OCI-LY7 (cell line): ENCODE data around the gene TRAPPC6A. TPM values are rescaled to one million over a fixed set of nuclear protein-coding genes. Genes with fewer than 3 reads are reported as not detected.

ENCODE experiments used
- BruUV-seq: library from RNA; stranded (reverse); fragments of 400-500 nt; replicated peaks from 2 replicates; lab custom pipeline; 2021; lab: Mats Ljungman, UMichigan
- CTCF ChIA-PET: fragments of 300-600 bp; sonication (Branson Sonifier 250); formaldehyde crosslinking; loops from one replicate; lab custom pipeline; 2022; ENCODE audit warnings: antibody characterized with exemption; ENCODE audit not compliant: unreplicated experiment; lab: Charles Lee
- POLR2A ChIA-PET: fragments of 300-600 bp; sonication (Branson Sonifier 250); formaldehyde crosslinking; loops from one replicate; lab custom pipeline; 2022; ENCODE audit warnings: antibody characterized with exemption; lab: Charles Lee
- DNase-seq: peaks from one replicate; pipeline ENCODE4 v3.0.0-alpha.2; 2015; ENCODE audit warnings: low spot score
- H2AFZ ChIP-seq: fragments of 200-600 bp; sonication (generic), shearing (Covaris generic); 2 replicates; pipeline ENCODE4 v1.6.1; 2014; ENCODE audit warnings: mild to moderate bottlenecking, antibody characterized with exemption, low read length, moderate library complexity
- H3K27ac ChIP-seq: fragments of 200-600 bp; sonication (generic); 2 replicates; pipeline ENCODE4 v1.5.1; 2014; ENCODE audit warnings: mixed run types, low read depth, mild to moderate bottlenecking, moderate library complexity, low read length, inconsistent platforms; ENCODE audit not compliant: poor library complexity, severe bottlenecking
- H3K36me3 ChIP-seq: fragments of 200-600 bp; sonication (generic); 2 replicates; pipeline ENCODE4 v1.6.1; 2014; ENCODE audit warnings: mild to moderate bottlenecking, antibody characterized with exemption, low read length, moderate library complexity, mixed read lengths; ENCODE audit not compliant: insufficient read depth
- H3K4me1 ChIP-seq: fragments of 200-600 bp; sonication (generic); 2 replicates; pipeline ENCODE4 v1.5.1; 2014; ENCODE audit warnings: mild to moderate bottlenecking, low read length; ENCODE audit not compliant: insufficient read depth, poor library complexity, severe bottlenecking
- H3K4me2 ChIP-seq: fragments of 200-600 bp; sonication (generic); 2 replicates; pipeline ENCODE4 v1.6.1; 2014; ENCODE audit warnings: mild to moderate bottlenecking, low read length
- H3K4me3 ChIP-seq: fragments of 200-600 bp; sonication (generic); 2 replicates; pipeline ENCODE4 v1.5.1; 2014; ENCODE audit warnings: mild to moderate bottlenecking, low read depth, low read length; ENCODE audit not compliant: poor library complexity, severe bottlenecking
- H3K79me2 ChIP-seq: fragments of 200-600 bp; sonication (generic); 2 replicates; pipeline ENCODE4 v1.6.1; 2016; ENCODE audit warnings: low read depth, mild to moderate bottlenecking, low read length, moderate library complexity, mixed read lengths; ENCODE audit not compliant: insufficient read depth
- H3K9me2 ChIP-seq: fragments of 200-600 bp; sonication (generic); 2 replicates; pipeline ENCODE4 v1.6.1; 2016; ENCODE audit warnings: mild to moderate bottlenecking, low read length, mixed read lengths; ENCODE audit not compliant: insufficient read depth
- H3K9me3 ChIP-seq: fragments of 200-600 bp; sonication (generic); 2 replicates; pipeline ENCODE4 v1.6.1; 2014; ENCODE audit warnings: mild to moderate bottlenecking, mixed run types, low read length, mixed read lengths
- H4K20me1 ChIP-seq: fragments of 200-600 bp; sonication (generic); 2 replicates; pipeline ENCODE4 v1.6.1; 2014; ENCODE audit warnings: mild to moderate bottlenecking, antibody characterized with exemption, low read length, moderate library complexity, mixed read lengths; ENCODE audit not compliant: insufficient read depth
- EZH2phosphoT487 ChIP-seq: fragments of 200-600 bp; sonication (generic); IDR thresholded peaks from 2 replicates; pipeline ENCODE4 v1.6.1; 2018; ENCODE audit warnings: low read depth, borderline replicate concordance, mild to moderate bottlenecking, mixed run types, antibody characterized with exemption, low read length, moderate library complexity, mixed read lengths
- intact Hi-C: fragments of 100-400 bp; cut with micrococcal nuclease; formaldehyde crosslinking; loops from one replicate; pipeline ENCODE4 v1.10.0; 2022; ENCODE audit not compliant: unreplicated experiment
- total RNA-seq, 2 experiments: library from RNA; depleted of rRNA in 1 of 2; stranded (reverse); fragments of >200 nt in 1 of 2; shearing (Covaris generic) in 1 of 2; gene quantifications; 2 replicates each; pipeline ENCODE4 v1.2.3, GENCODE V29; 2014 to 2022
- TF ChIP-seq, protein P1 (sequence below): fragments of 200-600 bp; sonication (generic); conservative IDR thresholded peaks from 2 replicates; pipeline ENCODE4 v1.5.1; 2014; ENCODE audit warnings: mild to moderate bottlenecking, antibody characterized with exemption, low read length, moderate library complexity, mixed read lengths

The TRAPPC6A gene
- total RNA-seq, 2 experiments from 2014 or later, result 55.6 to 70.9 TPM

GRCh38 chr19:45142726-45143110, 35.3 kb downstream of the TRAPPC6A start:
- Histone ChIP-seq H4K20me1 (no peaks in the 10 kb centered on the region), H2AFZ (no peak overlapping the region), H3K4me2 (no peak overlapping the region), H3K36me3 (peaks cover 44% of the 10 kb centered on the region), H3K4me3 (no peak overlapping the region), H3K79me2 (peaks cover 16% of the 10 kb centered on the region; the same call in 1 of the 2 replicates), H3K9me3 (no peaks in the 10 kb centered on the region), H3K9me2 (no peaks in the 10 kb centered on the region), H3K27ac (no peak overlapping the region), H3K4me1 (peaks cover 23% of the 10 kb centered on the region)
- CTCF ChIA-PET, result no interaction called here
- no peak for DNase-seq
- TF ChIP-seq, protein P1, sequence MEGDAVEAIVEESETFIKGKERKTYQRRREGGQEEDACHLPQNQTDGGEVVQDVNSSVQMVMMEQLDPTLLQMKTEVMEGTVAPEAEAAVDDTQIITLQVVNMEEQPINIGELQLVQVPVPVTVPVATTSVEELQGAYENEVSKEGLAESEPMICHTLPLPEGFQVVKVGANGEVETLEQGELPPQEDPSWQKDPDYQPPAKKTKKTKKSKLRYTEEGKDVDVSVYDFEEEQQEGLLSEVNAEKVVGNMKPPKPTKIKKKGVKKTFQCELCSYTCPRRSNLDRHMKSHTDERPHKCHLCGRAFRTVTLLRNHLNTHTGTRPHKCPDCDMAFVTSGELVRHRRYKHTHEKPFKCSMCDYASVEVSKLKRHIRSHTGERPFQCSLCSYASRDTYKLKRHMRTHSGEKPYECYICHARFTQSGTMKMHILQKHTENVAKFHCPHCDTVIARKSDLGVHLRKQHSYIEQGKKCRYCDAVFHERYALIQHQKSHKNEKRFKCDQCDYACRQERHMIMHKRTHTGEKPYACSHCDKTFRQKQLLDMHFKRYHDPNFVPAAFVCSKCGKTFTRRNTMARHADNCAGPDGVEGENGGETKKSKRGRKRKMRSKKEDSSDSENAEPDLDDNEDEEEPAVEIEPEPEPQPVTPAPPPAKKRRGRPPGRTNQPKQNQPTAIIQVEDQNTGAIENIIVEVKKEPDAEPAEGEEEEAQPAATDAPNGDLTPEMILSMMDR, result no peak
- no peak for TF ChIP-seq EZH2phosphoT487
- intact Hi-C loops, result no loop called here
- POLR2A ChIA-PET, result no interaction called here
- BruUV-seq, result no TSS peak

GRCh38 chr19:45142016-45142725, 35.9 kb downstream of the TRAPPC6A start:
- intact Hi-C loops, result no loop called here
- CTCF ChIA-PET, result no interaction called here
- BruUV-seq, result no TSS peak

More at GRCh38 chr19:45142016-45142725, 35.9 kb downstream of the TRAPPC6A start:
- Histone ChIP-seq H3K36me3 (peaks cover 44% of the 10 kb centered on the region), H4K20me1 (no peaks in the 10 kb centered on the region), H3K9me3 (no peaks in the 10 kb centered on the region), H2AFZ (no peak overlapping the region), H3K4me2 (no peak overlapping the region), H3K79me2 (peaks cover 16% of the 10 kb centered on the region; the same call in 1 of the 2 replicates), H3K4me1 (peaks cover 28% of the 10 kb centered on the region), H3K27ac (no peak overlapping the region), H3K9me2 (no peaks in the 10 kb centered on the region), H3K4me3 (no peak overlapping the region)
- no peak for TF ChIP-seq EZH2phosphoT487
- TF ChIP-seq, protein P1, result no peak
- DNase-seq, result no peak
- POLR2A ChIA-PET, result no interaction called here
